Liver (tissue), 9 donors: ENCODE results near the gene SLC24A3. TPM values are rescaled to one million over a fixed set of nuclear protein-coding genes. Genes with fewer than 3 reads are reported as not detected.

Source experiments
- DNase-seq: peaks from one replicate; pipeline ENCODE4 v3.0.0-alpha.2; 2017; ENCODE audit warnings: low spot score
- H3K27ac ChIP-seq, 2 donors: one replicate each; pipeline ENCODE4 v1.7.0; 2013; ENCODE audit warnings: inconsistent platforms in 2 of 2, low read length in 2 of 2, control low read depth in 1 of 2, low read depth in 1 of 2, mild to moderate bottlenecking in 1 of 2
- H3K27me3 ChIP-seq, 4 donors: one replicate each; pipeline versions ENCODE4 v1.6.1 to v1.7.0; 2013; ENCODE audit warnings: low read length in 3 of 4, inconsistent platforms in 1 of 4, mild to moderate bottlenecking in 1 of 4, moderate library complexity in 1 of 4; ENCODE audit not compliant: control insufficient read depth in 4 of 4, insufficient read depth in 4 of 4
- H3K36me3 ChIP-seq, 4 donors: one replicate each; pipeline versions ENCODE4 v1.6.1 to v1.7.0; 2013; ENCODE audit warnings: low read length in 3 of 4, mild to moderate bottlenecking in 3 of 4, low read depth in 1 of 4, moderate library complexity in 1 of 4; ENCODE audit not compliant: control insufficient read depth in 4 of 4, insufficient read depth in 3 of 4
- H3K4me1 ChIP-seq, 4 donors: one replicate each; pipeline versions ENCODE4 v1.6.1 to v1.7.0; 2013; ENCODE audit warnings: low read length in 3 of 4, mild to moderate bottlenecking in 3 of 4, moderate library complexity in 1 of 4; ENCODE audit not compliant: control insufficient read depth in 4 of 4, insufficient read depth in 4 of 4
- H3K4me3 ChIP-seq, 3 donors: one replicate each; pipeline versions ENCODE4 v1.6.1 to v1.7.0; 2013; ENCODE audit warnings: low read length in 3 of 3, control low read depth in 1 of 3, low read depth in 1 of 3, mild to moderate bottlenecking in 1 of 3
- H3K9ac ChIP-seq, 2 donors: one replicate each; pipeline ENCODE4 v1.7.0; 2013; ENCODE audit warnings: low read length in 2 of 2, mild to moderate bottlenecking in 2 of 2, moderate library complexity in 2 of 2, control low read depth in 1 of 2, low read depth in 1 of 2
- H3K9me3 ChIP-seq, 4 donors: one replicate each; pipeline versions ENCODE4 v1.6.1 to v1.7.0; 2013; ENCODE audit warnings: low read length in 3 of 4; ENCODE audit not compliant: control insufficient read depth in 4 of 4
- ATF3 ChIP-seq: IDR thresholded peaks from 2 replicates; pipeline ENCODE4 v1.6.1; 2016; ENCODE audit warnings: antibody characterized with exemption
- CTCF ChIP-seq: fragments of 150-350 bp; IDR thresholded peaks from 2 replicates; pipeline ENCODE4 v1.5.1; 2017; ENCODE audit warnings: improper control_type of control experiment, low read depth, low read length; ENCODE audit not compliant: missing input control
- EGR1 ChIP-seq, 2 donors: IDR thresholded peaks; 2 replicates each; pipeline ENCODE4 v1.6.1; 2016 to 2018; ENCODE audit warnings: antibody characterized with exemption in 2 of 2, low read depth in 2 of 2
- FOXA1 ChIP-seq: IDR thresholded peaks from 2 replicates; pipeline ENCODE4 v1.6.1; 2016; ENCODE audit warnings: antibody characterized with exemption
- FOXA2 ChIP-seq: IDR thresholded peaks from 2 replicates; pipeline ENCODE4 v1.6.1; 2016; ENCODE audit warnings: antibody characterized with exemption
- HNF4A ChIP-seq, 2 donors: conservative IDR thresholded peaks; 2 replicates each; pipeline ENCODE4 v1.6.1; 2016; ENCODE audit warnings: antibody characterized with exemption in 2 of 2, mild to moderate bottlenecking in 2 of 2
- HNF4G ChIP-seq: IDR thresholded peaks from 2 replicates; pipeline ENCODE4 v1.6.1; 2016; ENCODE audit warnings: antibody characterized with exemption
- MAX ChIP-seq: IDR thresholded peaks from 2 replicates; pipeline ENCODE4 v1.6.1; 2016; ENCODE audit warnings: antibody characterized with exemption
- RAD21 ChIP-seq, 2 donors: IDR thresholded peaks; 2 replicates each; pipeline ENCODE4 v1.6.1; 2016; ENCODE audit warnings: antibody characterized with exemption in 2 of 2, mild to moderate bottlenecking in 2 of 2
- RXRA ChIP-seq, 2 donors: IDR thresholded peaks; 2 replicates each; pipeline ENCODE4 v1.6.1; 2017 to 2018; ENCODE audit warnings: antibody characterized with exemption in 2 of 2, mild to moderate bottlenecking in 1 of 2
- YY1 ChIP-seq: IDR thresholded peaks from 2 replicates; pipeline ENCODE4 v1.6.1; 2016; ENCODE audit warnings: antibody characterized with exemption, mild to moderate bottlenecking
- ZBTB33 ChIP-seq: IDR thresholded peaks from 2 replicates; pipeline ENCODE4 v1.6.1; 2016; ENCODE audit warnings: antibody characterized with exemption
- WGBS: extraction: QIAGEN DNeasy Blood & Tissue Kit; methylation state at CpG from one replicate; pipeline ENCODE4 v1.1.7; 2013; 5-methylcytosine and 5-hydroxymethylcytosine counted together
- polyA plus RNA-seq, 2 donors: library from polyadenylated mRNA; stranded (reverse) in 1 of 2; unstranded in 1 of 2; fragments of 200-250 nt in 1 of 2; fragments of >200 nt in 1 of 2; fragmentation: Nextera tagmentation in 1 of 2; extraction: Ambion mirVana in 1 of 2; gene quantifications; one replicate each; pipeline versions ENCODE4 v1.2.1 to v1.2.3, GENCODE V29; 2013 to 2015
- total RNA-seq, 2 donors: library from RNA; depleted of rRNA; stranded (reverse); fragments of >200 nt; gene quantifications; one replicate each; pipeline ENCODE4 v1.2.3, GENCODE V29; 2014
- donor health status: healthy.
- donor health status: healthy.
- donor health status: healthy.
- donor health status: healthy.
- donor health status: healthy.

Gene SLC24A3
- total and polyA plus RNA-seq, 4 donors, result 0.28 to 1.8 (median 0.46) TPM

GRCh38 chr20:19223640-19224039 lies 11.2 kb downstream of the SLC24A3 start:
- Histone ChIP-seq H3K27me3 (peaks cover 0 to 3% (median 0%) of the 10 kb centered on the region in 4 donors), H3K27ac (no peak overlapping the region), H3K9ac (no peak overlapping the region), H3K4me1 (peaks cover 0 to 2% (median 0%) of the 10 kb centered on the region in 4 donors), H3K36me3 (no peaks in the 10 kb centered on the region), H3K4me3 (no peak overlapping the region), H3K9me3 (peaks cover 0 to 10% (median 3%) of the 10 kb centered on the region in 4 donors)
- no peak for DNase-seq
- TF ChIP-seq FOXA1 (no peak), CTCF (no peak), HNF4A (conservative IDR thresholded peaks at IDR 0.05) (no peak), HNF4G (no peak), FOXA2 (no peak)
- 90% methylated on average over 7 of the region's 7 CpGs for WGBS

GRCh38 chr20:19231359-19232035 lies 19.1 kb downstream of the SLC24A3 start:
- no peaks in the 10 kb centered on the region for H3K36me3 ChIP-seq
- no peak for DNase-seq
- H3K27me3 ChIP-seq, result no peaks in the 10 kb centered on the region
- no peak for TF ChIP-seq CTCF
- no peak for TF ChIP-seq EGR1 (IDR thresholded peaks at IDR 0.05; ENCODE audit: low read depth in 2 of 2)
- TF ChIP-seq YY1, result no peak
- TF ChIP-seq HNF4A (conservative IDR thresholded peaks at IDR 0.05), result no peak
- H3K27ac ChIP-seq, result no peak overlapping the region
- H3K4me1 ChIP-seq, result no peaks in the 10 kb centered on the region
- WGBS, result 81% methylated on average over 6 of the region's 6 CpGs
- H3K9me3 ChIP-seq, result no peaks in the 10 kb centered on the region
- H3K9ac ChIP-seq, result no peak overlapping the region
- no peak overlapping the region for H3K4me3 ChIP-seq

- no peak overlapping the region for H3K27ac ChIP-seq
- H3K27me3 ChIP-seq, result peaks cover 0 to 3% (median 0%) of the 10 kb centered on the region in 4 donors
- WGBS, result 39% methylated on average over 12 of the region's 12 CpGs
- no peaks in the 10 kb centered on the region for H3K36me3 ChIP-seq
- H3K9me3 ChIP-seq, result no peaks in the 10 kb centered on the region
- H3K4me1 ChIP-seq, result no peaks in the 10 kb centered on the region
- DNase-seq, result no peak
- no peak overlapping the region for H3K9ac ChIP-seq
- H3K4me3 ChIP-seq, result no peak overlapping the region
- TF ChIP-seq ATF3, result no peak
- TF ChIP-seq CTCF, result no peak
- TF ChIP-seq MAX, result no peak
- TF ChIP-seq ZBTB33, result no peak
- no peak for TF ChIP-seq RXRA (IDR thresholded peaks at IDR 0.05)
- TF ChIP-seq RAD21 (IDR thresholded peaks at IDR 0.05), result no peak
- no peak for TF ChIP-seq HNF4A (conservative IDR thresholded peaks at IDR 0.05)
- TF ChIP-seq HNF4G, result no peak
- no peak for TF ChIP-seq FOXA2
Observed at GRCh38 chr20:19232997-19233794, 20.8 kb downstream of the SLC24A3 start.
